GM21528 (cell line): Measurements from ENCODE around the gene TMIGD1.
"Not testable (repeated sequence)": the region's sequence is repeated elsewhere in the genome, so short reads cannot be mapped to it uniquely, and the experiment has no call there.

Experiments
- ATAC-seq: cut with Tn5 transposase; IDR thresholded peaks from one replicate; pipeline ENCODE4 v1.9.1; 2021; ENCODE audit warnings: mild to moderate bottlenecking, moderate library complexity; ENCODE audit not compliant: unreplicated experiment, low FRiP score

TMIGD1 gene

GRCh38 chr17:30360086-30360808 lies 26.4 kb upstream of the TMIGD1 start:
- ATAC-seq: no peak

GRCh38 chr17:30358055-30358760 lies 24.4 kb upstream of the TMIGD1 start:
- no peak for ATAC-seq

- ATAC-seq: no peak
These were observed 23.6 kb upstream of the TMIGD1 start for GRCh38 chr17:30357476-30357875.

- ATAC-seq: no peak
These were observed 20.8 kb upstream of the TMIGD1 start for GRCh38 chr17:30354701-30355100.

- ATAC-seq: no peak
These were observed 18.5 kb upstream of the TMIGD1 start for GRCh38 chr17:30352240-30352814.

- no peak for ATAC-seq
These were observed 17.9 kb upstream of the TMIGD1 start for GRCh38 chr17:30351735-30352134.

GRCh38 chr17:30351263-30351662 lies 17.4 kb upstream of the TMIGD1 start:
- ATAC-seq: not testable (repeated sequence)

- no peak for ATAC-seq
These were observed 15.4 kb upstream of the TMIGD1 start for GRCh38 chr17:30349252-30349651.

- ATAC-seq: no peak
These were observed 13.6 kb upstream of the TMIGD1 start for GRCh38 chr17:30347488-30347887.

- ATAC-seq: no peak
These were observed 12.5 kb upstream of the TMIGD1 start for GRCh38 chr17:30346221-30346795.

- ATAC-seq: no peak
These were observed 11.7 kb upstream of the TMIGD1 start for GRCh38 chr17:30345527-30346075.

GRCh38 chr17:30345089-30345433 lies 11.2 kb upstream of the TMIGD1 start:
- ATAC-seq: no peak

GRCh38 chr17:30344283-30345088 lies 10.6 kb upstream of the TMIGD1 start:
- ATAC-seq: no peak

GRCh38 chr17:30343796-30344195 lies 9.9 kb upstream of the TMIGD1 start:
- no peak for ATAC-seq

- not testable (repeated sequence) for ATAC-seq
These were observed 9.4 kb upstream of the TMIGD1 start for GRCh38 chr17:30343244-30343643.

GRCh38 chr17:30341703-30342249 lies 7.9 kb upstream of the TMIGD1 start:
- no peak for ATAC-seq

GRCh38 chr17:30340801-30341356 lies 7.0 kb upstream of the TMIGD1 start:
- ATAC-seq: no peak

- ATAC-seq: no peak
These were observed 5.2 kb upstream of the TMIGD1 start for GRCh38 chr17:30339086-30339485.

GRCh38 chr17:30337393-30337999 lies 3.6 kb upstream of the TMIGD1 start:
- ATAC-seq: no peak
